ENCODE data around the gene TSPAN2. TPM values are rescaled to one million over a fixed set of nuclear protein-coding genes. Genes with fewer than 3 reads are reported as not detected.

The TSPAN2 gene
- total RNA-seq, 4 donors from 2014 or later = 3.0 to 6.6 (median 4.6) TPM

- no peak overlapping the region for H3K4me3 ChIP-seq (replicated peaks in 1 of 3)
- TF ChIP-seq, protein P1, sequence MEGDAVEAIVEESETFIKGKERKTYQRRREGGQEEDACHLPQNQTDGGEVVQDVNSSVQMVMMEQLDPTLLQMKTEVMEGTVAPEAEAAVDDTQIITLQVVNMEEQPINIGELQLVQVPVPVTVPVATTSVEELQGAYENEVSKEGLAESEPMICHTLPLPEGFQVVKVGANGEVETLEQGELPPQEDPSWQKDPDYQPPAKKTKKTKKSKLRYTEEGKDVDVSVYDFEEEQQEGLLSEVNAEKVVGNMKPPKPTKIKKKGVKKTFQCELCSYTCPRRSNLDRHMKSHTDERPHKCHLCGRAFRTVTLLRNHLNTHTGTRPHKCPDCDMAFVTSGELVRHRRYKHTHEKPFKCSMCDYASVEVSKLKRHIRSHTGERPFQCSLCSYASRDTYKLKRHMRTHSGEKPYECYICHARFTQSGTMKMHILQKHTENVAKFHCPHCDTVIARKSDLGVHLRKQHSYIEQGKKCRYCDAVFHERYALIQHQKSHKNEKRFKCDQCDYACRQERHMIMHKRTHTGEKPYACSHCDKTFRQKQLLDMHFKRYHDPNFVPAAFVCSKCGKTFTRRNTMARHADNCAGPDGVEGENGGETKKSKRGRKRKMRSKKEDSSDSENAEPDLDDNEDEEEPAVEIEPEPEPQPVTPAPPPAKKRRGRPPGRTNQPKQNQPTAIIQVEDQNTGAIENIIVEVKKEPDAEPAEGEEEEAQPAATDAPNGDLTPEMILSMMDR (IDR thresholded peaks at IDR 0.05) = no peak
- no peaks in the 10 kb centered on the region for H3K36me3 ChIP-seq
- H3K27me3 ChIP-seq = no peaks in the 10 kb centered on the region
- 45 to 48% methylated on average over 1 of the region's 1 CpG for WGBS, 2 donors
- H3K9me3 ChIP-seq = no peaks in the 10 kb centered on the region
- peaks cover 19 to 31% of the 10 kb centered on the region in 2 donors for H3K4me1 ChIP-seq
- intact Hi-C loops (cut with DNase I) = loop anchor here (10.0 kb wide), 1 partner anchor 62 kb away; no protein-coding TSS in a partner anchor
- H3K27ac ChIP-seq = peak overlapping the region; percentile 27 to 35 (median 34)
- peak; percentile 48 to 55 for DNase-seq
Observed at GRCh38 chr1:115117298-115117697, 28.0 kb upstream of the TSPAN2 start.

- DNase-seq = no peak
- Histone ChIP-seq H3K36me3 (no peaks in the 10 kb centered on the region), H3K4me1 (peaks cover 19 to 31% of the 10 kb centered on the region in 2 donors), H3K27ac (peak overlapping the region in 1 of 3 donors; percentile 37), H3K4me3 (replicated peaks in 1 of 3) (no peak overlapping the region), H3K27me3 (no peaks in the 10 kb centered on the region), H3K9me3 (no peaks in the 10 kb centered on the region)
- 58 to 70% methylated on average over 5 of the region's 5 CpGs for WGBS, 2 donors
- intact Hi-C loops (cut with DNase I) = loop anchor here (10.0 kb wide), 1 partner anchor 62 kb away; no protein-coding TSS in a partner anchor
- TF ChIP-seq, protein P1 (IDR thresholded peaks at IDR 0.05) = no peak
Observed at GRCh38 chr1:115116512-115116911, 27.2 kb upstream of the TSPAN2 start.

DNA sequence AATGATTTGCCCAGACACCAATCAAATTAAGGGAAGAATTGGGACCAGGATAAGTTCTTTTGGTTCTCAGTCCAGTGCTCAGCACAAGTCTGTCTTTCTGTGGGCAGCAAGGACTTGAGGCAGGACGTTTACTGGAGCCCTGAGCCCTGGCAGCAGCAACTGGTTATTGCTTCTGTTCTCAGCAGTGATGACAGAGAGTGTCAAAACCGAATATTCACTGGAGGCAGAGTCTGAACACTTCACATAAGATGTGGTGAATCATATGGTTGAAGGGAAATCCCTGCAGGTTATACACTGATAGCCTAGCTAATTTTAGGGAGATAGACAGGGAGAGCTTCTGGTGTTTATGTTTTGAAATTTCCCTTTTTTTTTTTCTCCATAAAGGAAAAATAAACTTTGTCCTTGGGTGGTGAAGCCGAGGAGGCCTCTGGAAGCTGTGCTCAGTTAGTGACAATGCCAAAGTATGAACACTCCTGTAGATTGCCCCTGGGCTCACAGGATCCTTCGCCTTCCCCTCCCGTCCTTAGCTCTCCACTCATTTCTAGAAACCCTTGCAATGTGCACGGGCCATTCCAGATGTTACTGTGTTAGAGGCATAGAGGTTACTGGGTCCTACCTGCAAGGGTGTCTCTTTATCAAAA is 26.3 kb upstream of the TSPAN2 start:
- intact Hi-C loops (cut with DNase I) = loop anchor here (10.0 kb wide), 1 partner anchor 61 kb away; no protein-coding TSS in a partner anchor
- H3K4me1 ChIP-seq = peaks cover 19 to 31% of the 10 kb centered on the region in 2 donors
- DNase-seq = peak in 1 of 2 donors; percentile 18
- H3K27me3 ChIP-seq = no peaks in the 10 kb centered on the region
- H3K36me3 ChIP-seq = no peaks in the 10 kb centered on the region
- no peak overlapping the region for H3K4me3 ChIP-seq (replicated peaks in 1 of 3)
- WGBS, 2 donors = 70 to 82% methylated on average over 6 of the region's 6 CpGs
- no peak for TF ChIP-seq POLR2A (IDR thresholded peaks at IDR 0.05)
- TF ChIP-seq, protein P1 (IDR thresholded peaks at IDR 0.05) = no peak
- H3K9me3 ChIP-seq = no peaks in the 10 kb centered on the region
- peak overlapping the region in 2 of 3 donors; percentile 37 to 45 for H3K27ac ChIP-seq

- Histone ChIP-seq H3K4me1 (peaks cover 19 to 31% of the 10 kb centered on the region in 2 donors), H3K36me3 (no peaks in the 10 kb centered on the region), H3K4me3 (replicated peaks in 1 of 3) (no peak overlapping the region), H3K27me3 (no peaks in the 10 kb centered on the region), H3K27ac (peak overlapping the region in 2 of 3 donors; percentile 14 to 15), H3K9me3 (no peaks in the 10 kb centered on the region)
- intact Hi-C loops (cut with DNase I) = loop anchor here (10.0 kb wide), 1 partner anchor 60 kb away; no protein-coding TSS in a partner anchor
- no peak for TF ChIP-seq POLR2A (IDR thresholded peaks at IDR 0.05)
- TF ChIP-seq, protein P1 (IDR thresholded peaks at IDR 0.05) = no peak
- WGBS, 2 donors = 26 to 27% methylated on average over 3 of the region's 3 CpGs
- peak; percentile 72 to 78 for DNase-seq
Observed at GRCh38 chr1:115114308-115114707, 25.0 kb upstream of the TSPAN2 start.

DNA sequence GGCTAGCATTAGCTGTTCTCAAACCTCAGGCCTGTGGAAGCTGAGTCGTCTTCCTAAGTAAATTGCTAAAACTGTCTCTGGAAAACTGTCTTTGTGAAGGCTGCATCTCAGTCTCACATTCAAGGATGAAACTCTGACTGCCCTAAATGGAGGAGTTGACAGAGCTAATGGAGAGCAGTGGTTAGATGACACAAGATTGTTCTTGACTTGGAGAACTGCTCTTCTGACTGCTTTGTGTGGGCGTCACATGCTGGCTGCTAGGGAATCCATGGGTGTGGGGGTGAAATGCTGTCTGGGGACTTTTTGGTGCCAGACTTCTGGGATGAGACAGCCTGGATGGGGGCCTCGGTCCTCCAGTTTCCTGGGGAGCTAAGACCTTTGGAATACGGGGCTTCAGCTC is 24.5 kb upstream of the TSPAN2 start:
- TF ChIP-seq POLR2A (IDR thresholded peaks at IDR 0.05) = no peak
- TF ChIP-seq, protein P1 (IDR thresholded peaks at IDR 0.05) = no peak
- Histone ChIP-seq H3K36me3 (no peaks in the 10 kb centered on the region), H3K27me3 (no peaks in the 10 kb centered on the region), H3K4me3 (replicated peaks in 1 of 3) (no peak overlapping the region), H3K9me3 (no peaks in the 10 kb centered on the region), H3K4me1 (peaks cover 15 to 29% of the 10 kb centered on the region in 2 donors), H3K27ac (peak overlapping the region in 2 of 3 donors; percentile 14 to 15)
- 72 to 84% methylated on average over 4 of the region's 4 CpGs for WGBS, 2 donors
- no peak for DNase-seq
- intact Hi-C loops (cut with DNase I) = loop anchor here (2.0 to 10.0 kb wide), 2 partner anchors 59 to 135 kb away; no protein-coding TSS in a partner anchor
